HG03521 (cell line): ENCODE measurements around the gene TP53.
"Not testable (repeated sequence)": the region's sequence is repeated elsewhere in the genome, so short reads cannot be mapped to it uniquely, and the experiment has no call there.

ENCODE experiments used
- ATAC-seq: cut with Tn5 transposase; IDR thresholded peaks from one replicate; pipeline ENCODE4 v1.9.1; 2021; ENCODE audit warnings: mild to moderate bottlenecking, moderate library complexity; ENCODE audit not compliant: unreplicated experiment

TP53 gene

DNA sequence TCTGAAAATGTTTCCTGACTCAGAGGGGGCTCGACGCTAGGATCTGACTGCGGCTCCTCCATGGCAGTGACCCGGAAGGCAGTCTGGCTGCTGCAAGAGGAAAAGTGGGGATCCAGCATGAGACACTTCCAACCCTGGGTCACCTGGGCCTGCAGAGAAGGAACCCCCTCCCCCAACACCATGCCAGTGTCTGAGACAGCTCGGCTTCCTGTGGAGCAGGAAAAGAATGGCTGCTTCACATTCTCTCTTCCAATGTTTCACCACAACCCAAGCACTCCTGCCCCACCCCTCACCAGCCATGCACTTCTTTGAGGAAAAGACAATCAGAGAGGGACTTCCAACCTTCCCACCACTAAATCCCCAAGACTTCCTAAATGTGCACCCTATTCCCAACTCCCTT, 10.8 kb downstream of the TP53 start:
- ATAC-seq, result no peak

DNA sequence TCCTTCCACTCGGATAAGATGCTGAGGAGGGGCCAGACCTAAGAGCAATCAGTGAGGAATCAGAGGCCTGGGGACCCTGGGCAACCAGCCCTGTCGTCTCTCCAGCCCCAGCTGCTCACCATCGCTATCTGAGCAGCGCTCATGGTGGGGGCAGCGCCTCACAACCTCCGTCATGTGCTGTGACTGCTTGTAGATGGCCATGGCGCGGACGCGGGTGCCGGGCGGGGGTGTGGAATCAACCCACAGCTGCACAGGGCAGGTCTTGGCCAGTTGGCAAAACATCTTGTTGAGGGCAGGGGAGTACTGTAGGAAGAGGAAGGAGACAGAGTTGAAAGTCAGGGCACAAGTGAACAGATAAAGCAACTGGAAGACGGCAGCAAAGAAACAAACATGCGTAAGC, 12.4 kb downstream of the TP53 start:
- no peak for ATAC-seq

DNA sequence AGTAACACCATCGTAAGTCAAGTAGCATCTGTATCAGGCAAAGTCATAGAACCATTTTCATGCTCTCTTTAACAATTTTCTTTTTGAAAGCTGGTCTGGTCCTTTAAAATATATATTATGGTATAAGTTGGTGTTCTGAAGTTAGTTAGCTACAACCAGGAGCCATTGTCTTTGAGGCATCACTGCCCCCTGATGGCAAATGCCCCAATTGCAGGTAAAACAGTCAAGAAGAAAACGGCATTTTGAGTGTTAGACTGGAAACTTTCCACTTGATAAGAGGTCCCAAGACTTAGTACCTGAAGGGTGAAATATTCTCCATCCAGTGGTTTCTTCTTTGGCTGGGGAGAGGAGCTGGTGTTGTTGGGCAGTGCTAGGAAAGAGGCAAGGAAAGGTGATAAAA, 14.1 kb downstream of the TP53 start:
- no peak for ATAC-seq

DNA sequence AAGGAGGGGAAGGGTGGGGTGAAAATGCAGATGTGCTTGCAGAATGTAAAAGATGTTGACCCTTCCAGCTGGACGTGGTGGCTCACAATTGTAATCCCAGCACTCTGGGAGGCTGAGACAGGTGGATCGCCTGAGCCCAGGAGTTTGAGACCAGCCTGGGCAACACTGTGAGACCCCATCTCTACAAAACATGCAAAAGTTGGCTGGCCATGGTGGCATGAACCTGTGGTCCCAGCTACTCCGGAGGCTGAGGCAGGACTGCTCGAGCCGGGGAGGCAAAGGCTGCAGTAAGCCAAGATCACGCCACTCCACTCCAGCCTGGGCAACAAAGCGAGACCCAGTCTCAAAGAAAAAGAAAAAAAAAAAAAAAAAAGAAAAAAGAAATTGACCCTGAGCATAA, 18.8 kb downstream of the TP53 start:
- no peak for ATAC-seq

DNA sequence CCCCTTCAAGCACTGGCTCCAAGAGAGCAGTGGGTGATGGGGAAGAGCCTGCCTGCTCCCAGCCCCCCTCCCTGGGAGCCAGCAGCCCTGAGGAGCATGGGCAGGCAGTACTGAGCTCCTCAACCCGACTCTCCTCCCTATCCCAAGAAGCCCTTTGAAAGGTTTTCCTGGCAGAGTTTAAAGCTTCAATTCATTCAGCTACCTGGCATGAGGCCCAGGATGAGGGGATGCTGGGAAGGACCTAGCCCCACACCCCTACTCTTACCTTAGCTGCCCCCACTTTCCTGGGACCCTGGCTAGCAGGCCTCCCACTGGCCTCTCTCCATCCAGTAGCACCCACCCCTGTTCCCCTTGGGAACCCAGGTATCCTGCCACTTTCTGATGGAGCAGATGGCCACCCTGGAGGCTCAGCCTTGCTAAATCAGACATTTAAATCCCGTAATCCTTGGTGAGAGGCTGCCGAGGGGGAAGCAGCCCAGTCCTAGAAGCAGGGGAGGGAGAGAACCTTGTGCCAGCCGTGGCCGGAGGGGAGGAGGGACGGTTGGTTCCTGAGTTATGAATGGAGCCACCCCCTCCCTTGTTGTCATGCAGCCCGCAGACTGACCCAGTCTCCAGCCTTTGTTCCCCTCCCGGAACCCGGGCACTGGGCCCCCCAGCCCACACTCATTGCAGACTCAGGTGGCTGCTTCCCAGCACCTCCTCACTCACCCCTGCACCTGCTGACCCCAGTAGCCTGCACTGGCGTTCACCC, 19.5 kb downstream of the TP53 start:
- no peak for ATAC-seq

DNA sequence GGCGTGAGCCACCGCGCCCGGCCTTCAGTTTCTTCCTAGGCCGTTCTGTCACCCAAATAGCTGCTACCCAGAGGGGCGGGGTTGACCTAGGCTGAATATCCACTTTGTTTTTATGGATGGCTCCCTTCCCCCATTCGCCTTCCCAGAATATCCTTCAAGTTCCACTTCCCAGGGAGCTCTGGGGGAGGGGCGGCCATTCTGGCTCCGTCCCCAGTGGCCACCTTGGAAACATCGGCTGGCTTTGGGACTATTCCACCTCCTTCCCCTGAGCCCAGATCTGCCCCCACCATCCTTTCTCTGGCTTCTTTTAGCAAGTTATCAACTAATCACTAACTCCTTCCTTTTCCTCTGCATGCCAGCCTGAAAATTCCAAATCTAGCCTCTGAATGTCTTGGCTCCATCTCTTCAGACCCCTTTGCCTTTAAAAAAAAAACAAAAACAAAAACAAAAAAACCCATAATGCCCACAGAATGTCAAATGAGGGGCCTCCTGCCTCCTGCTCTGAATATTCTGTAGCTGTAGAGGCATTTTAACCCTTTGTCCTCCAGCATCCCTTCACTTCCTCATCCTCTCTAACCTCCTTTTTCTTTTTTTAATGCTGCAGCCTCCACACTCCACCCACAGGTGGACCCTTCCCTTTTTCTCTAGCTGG, 30.2 kb downstream of the TP53 start:
- no peak for ATAC-seq

DNA sequence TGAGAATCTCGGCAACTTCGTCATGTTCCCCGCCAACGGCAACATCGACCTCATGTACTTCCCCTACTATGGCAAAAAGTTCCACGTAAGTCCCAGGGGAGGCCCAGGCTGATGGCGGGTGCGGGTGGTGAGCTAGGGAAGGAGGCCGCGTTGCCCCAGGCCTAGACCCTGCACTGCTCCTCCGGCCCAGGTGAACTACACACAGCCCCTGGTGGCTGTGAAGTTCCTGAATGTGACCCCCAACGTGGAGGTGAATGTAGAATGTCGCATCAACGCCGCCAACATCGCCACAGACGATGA, 31.8 kb downstream of the TP53 start:
- no peak for ATAC-seq

DNA sequence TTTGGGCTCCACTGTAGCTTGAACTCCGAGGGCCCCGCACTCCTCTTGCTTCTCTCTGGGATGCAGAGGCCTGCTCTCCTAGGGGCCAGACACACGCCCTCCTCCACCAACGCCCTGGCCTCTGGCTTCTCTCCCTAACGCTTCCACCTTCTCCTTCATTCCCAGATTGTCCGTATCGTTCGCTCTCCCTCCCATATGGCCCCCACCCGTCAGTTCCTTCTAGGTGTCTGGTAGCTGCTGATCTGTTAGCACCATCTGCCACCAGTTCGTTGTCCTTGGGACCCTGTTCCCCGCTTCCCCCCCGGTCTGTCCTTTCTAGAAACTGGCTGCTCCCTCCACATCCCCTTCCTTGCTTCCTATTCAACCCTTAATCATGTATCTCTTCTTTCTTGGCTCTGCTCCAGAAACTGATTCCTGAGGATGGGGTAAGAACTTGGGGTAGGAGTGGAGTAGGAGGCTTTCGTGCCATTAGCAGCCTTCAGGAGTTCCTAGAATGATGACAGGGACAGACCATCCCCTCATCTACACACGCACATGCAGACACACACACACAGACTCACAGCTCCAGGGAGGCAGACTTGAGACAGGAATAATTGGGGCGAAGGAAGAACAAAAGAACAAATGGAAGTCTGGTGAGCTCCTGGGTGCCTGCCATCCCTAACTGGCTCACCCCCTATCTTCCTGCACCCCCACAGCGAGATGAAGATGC, 32.3 kb downstream of the TP53 start:
- no peak for ATAC-seq

DNA sequence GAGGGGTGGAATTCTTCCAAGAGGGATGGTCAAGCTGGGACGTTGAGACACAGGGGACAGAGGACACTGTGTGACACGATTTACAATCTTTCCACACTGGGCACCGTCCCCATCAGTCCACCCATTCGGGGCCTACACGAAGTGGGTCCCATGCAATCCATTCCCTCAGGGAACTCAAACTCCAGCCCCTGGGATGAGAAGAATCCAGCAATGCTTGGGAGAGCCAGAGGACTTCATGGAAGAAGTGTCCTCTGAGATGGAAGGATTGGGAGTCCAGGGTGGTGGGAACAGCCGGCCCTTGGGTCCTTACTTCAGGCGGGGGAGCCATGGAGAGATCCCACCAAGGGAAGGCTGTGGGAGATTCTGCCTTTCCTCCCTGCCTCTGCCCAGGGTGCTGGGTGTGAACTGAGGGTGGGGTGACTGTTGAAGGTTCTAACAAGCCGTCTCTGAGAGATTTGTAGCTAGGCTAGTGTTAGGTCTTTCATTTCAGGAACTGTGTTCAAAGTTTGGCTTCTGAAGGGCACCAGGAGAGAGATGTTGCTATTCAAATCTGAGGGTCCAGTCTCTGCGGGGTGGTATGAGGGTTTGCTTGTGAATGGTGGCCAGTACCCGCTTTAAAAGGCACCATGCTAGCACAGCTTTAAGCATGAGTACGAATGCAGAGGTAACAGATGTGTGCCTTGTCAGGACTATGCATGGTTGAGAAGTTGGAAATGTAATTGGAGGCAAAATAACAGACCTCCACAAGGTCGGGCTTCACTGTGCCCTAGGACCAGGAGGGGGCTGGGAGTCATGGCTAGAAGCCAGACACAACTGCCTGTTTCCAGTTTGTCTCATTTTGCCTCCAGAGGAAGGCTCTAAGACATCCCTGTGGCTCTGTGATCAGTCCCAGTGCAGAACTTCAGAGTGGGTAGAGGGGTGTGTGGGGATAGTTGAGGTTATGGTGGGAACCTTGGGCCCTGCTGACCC, 34.6 kb downstream of the TP53 start:
- no peak for ATAC-seq

DNA sequence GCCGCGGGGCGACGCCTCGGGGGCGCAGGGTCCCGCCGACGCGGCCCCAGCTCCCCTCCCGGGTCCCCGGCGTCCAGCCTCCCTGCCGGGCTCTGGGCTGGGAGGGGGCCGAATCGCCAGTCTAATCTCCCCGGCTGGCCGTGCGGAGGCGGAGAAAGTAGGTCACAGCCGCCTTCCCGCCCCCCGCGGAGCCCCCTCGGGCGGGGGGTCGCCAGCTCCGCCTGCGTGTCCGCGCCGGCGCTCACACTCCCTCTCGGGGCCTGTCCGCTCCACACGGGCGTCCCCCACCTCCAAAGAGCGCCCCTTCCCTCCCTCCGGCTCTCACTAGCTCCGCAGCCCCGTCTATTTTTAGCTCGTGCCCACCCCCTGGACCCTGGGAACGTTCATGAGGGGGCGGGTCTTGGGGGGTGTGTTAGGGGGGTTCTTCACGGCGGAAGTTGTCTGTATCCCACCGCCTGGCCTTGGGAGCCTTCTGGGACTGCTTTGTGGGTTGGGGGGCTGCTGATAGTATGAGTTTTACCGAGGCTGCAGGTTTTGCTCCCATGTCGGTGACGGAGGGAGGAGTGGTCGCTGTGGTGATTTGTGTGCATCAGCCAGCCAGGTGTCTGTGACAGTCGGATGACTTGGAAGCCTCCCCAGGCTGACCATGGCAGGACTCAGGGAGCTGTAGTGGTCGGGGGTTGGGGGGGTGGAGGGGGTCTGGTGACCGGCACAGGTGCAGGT, 35.5 kb downstream of the TP53 start:
- ATAC-seq, result no peak

DNA sequence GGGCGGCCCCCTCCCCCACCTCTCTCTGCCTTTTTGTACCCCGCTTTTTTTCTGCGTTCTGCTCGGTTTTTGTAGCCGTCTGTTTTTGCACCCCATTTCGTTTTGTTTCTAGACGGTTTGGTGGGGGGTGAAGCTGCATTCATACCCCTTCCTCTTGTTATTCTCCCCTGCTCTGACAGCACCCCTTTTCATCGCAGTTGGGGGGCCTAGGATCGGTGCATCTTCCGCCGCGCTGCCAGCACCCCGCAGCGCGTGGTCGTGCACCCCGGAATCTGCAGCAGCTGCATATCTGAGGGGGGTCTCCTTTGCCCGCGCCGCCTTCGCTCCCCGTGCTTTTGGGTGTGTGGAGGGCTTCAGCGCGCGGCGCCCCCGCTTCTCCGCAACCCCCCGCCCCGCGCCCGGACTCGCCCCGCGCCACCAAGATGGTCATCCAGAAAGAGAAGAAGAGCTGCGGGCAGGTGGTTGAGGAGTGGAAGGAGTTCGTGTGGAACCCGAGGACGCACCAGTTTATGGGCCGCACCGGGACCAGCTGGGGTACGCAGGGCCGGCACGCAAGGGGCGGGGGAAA, 36.1 kb downstream of the TP53 start:
- ATAC-seq, result no peak

DNA sequence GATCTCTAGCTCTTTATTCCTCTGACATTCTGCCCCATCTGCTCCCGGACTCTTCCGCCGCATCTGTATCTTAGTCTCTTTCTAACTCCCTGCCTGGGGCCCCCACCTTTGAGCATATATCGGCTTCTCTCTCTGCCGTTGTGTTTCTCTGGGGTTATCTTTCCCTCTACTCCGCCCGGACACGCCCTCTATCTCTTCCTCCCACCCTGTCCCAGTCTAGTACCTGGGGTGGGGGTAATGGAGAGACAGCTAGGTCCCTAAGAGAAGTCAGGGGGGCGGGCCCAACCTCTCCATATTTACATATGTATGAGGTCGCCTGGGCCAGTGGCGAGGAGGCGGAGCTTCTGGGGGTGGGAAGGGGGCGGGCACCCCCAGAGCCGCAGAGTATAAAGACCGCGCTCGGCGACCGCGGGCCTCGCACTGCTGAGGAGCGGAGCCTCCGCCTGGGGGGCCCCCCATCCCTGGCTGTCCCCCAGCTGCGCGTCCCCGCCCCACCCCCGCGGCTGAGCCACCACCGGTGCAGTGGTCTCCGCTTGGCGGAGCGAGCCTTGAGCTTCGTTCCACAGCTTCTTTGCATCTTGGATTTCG, 36.7 kb downstream of the TP53 start, which contains the start of gene ATP1B2:
ATP1B2 (plus strand) TSS at position 418 of the 588 bp plus-strand sequence. CDS start 593 bp downstream, outside the sequence.
- no peak for ATAC-seq

DNA sequence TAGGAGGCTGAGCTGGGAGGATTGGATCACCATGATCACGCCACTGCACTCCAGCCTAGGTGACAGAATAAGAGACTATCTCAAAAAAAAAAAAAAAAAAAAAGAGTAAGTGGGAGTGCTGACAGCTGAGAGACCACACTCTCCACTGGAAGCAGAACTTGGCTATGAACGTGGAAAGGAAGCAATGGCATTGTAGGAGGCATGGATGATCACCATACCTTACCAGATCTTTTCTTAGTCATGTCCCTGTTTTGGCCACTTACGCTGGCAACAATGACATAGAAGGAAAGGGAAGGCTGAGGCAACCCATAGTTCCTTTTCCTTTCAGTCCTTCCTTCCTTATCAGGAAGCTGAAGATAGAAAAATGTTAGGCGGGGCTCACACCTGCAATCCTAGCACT, 40.3 kb downstream of the TP53 start:
- ATAC-seq, result no peak

DNA sequence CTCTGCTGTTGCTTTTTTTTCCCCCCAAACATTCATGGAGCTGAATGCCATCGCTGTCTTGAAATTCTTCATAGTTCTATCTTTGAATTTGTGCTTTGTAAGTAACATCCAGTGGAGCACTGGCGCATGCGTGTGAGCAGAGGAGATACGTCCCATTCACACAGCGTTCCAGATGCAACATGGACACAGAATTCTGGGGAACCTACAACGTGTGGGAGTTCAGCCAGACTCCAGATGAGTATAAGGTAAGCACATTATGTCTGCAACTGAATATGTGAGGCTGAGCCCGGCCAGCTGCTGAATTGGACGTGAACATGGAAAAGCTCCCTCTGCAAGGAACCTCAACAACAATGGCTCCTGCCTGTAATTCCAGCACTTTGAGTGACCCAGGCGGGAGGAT, 40.8 kb downstream of the TP53 start:
- no peak for ATAC-seq

DNA sequence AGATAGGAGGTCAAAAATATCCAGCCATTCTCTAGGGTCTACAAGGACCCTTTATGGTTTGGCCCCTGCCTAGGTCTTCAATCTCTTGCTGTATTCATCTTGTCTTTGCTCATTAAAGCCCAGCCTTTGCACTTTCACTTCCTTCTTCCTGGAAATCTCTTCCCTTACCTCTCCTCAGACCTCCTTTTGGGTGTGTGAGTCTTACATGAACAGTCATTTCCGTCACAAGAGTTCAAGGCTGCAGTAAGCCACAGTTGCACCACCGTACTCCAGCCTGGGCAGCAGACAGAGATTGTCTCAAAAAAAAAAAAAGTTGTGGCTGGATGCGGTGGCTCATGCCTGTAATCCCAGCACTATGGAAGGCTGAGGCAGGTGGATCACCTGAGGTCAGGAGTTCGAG, 42.5 kb downstream of the TP53 start:
- no peak for ATAC-seq

DNA sequence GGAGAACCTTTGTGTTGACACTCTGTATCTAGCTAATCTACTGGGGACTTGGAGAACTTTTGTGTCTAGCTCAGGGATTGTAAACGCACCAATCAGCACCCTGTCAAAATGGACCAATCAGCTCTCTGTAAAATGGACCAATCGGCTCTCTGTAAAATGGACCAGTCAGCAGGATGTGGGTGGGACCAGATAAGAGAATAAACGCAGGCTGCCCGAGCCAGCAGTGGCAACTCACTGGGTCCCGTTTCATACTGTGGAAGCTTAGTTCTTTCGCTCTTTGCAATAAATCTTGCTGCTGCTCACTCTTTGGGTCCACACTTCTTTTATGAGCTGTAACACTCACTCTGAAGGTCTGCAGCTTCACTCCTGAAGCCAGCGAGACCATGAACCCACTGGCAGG, 45.7 kb downstream of the TP53 start:
- ATAC-seq, result not testable (repeated sequence)

DNA sequence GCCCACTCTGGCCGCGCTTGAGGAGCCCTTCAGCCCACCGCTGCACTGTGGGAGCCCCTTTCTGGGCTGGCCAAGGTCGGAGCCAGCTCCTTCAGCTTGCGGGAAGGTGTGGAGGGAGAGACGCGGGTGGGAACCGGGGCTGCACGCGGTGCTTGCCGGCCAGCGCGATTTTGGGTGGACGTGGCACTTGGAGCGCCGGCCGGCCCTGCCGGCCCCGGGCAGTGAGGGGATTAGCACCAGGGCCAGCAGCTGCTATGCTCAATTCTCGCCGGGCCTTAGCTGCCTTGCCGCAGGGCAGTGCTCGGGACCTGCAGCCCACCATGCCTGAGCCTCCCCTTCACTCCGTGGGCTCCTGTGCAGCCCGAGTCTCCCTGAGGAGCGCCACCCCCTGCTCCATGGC, 46.5 kb downstream of the TP53 start:
- ATAC-seq, result no peak

DNA sequence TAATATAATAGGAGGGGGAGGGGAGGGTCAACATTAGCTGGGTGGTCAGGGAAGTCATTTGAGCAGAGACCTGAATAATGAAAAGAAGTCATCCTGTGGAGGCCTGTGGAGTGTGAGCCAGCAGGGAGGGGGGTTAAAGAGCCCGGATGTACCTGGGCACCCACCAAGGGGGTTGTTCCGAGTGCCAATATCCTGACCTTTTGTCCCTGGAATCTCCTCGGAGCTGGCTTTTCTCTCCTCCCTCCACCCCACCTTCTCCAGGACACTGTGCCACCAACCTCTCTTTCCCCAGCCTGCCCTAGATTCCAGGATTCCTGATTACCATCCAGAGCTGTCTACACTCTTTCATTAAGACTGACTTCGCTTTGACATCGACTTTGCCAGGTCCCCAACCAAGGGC, 51.1 kb downstream of the TP53 start:
- ATAC-seq, result no peak

DNA sequence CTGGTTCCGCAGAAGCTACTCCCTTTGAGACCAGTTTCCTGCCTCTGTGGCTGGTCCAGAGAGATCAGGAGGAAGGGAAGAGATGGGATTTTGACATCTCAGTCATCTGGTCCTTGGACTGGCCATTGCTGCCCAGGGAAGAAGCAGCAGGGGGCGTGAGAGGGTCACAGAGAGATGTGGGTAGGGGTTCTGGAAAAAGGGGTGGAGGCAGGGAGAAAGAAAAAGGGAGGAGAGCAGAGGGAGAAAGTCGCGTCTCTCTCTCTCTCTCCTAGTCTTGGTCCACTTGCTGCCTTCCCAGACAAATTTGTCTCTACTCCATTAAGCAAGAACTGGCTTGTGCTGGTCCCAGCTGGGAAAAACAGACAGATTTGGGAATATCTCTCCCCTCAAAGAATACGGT, 52.9 kb downstream of the TP53 start:
- ATAC-seq, result no peak

DNA sequence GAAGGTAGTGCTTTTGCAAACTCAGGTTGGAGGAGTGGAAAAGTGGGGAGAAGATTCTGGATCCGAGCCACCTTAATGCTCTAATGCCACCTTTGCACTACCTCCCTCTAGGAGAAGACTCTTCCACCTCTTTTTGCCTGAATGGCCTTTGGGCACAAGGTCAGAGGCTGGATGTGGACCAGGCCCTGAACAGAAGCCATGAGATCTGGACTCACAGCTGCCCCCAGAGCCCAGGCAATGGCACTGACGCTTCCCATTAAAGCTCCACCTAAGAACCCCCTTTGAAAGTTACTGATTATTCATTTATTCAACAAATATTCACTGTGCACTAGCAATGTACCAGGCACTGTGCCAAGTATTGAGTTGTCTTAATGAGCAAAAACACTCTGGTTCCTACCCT, 54.2 kb downstream of the TP53 start:
- ATAC-seq, result no peak
